GM19193 (cell line): ENCODE measurements around the gene SLCO3A1.

Experiments
- POLR2A ChIP-seq: IDR thresholded peaks from 4 replicates; pipeline ENCODE4 v1.6.1; 2011; ENCODE audit not compliant: insufficient read depth, insufficient read length; ENCODE audit errors: extremely low read depth

Gene SLCO3A1

DNA sequence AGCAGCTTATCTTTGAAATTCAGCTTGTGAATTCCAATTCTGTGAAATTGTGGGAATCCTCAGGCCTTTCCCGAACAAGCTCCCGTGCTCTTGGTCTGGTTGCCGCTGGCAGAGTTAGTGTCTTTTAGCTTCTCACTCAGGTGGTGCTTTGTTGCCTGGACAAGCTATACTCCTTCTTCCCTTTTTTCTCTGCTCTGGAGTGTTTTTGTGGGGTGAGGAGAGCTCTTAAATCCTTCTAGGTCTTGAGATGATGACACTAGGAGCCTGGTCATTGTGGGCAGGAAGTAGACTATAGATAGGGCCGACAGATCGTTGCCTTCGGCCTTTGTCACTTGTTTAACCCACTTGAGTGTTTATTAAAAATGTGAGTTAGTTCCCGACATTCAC, 93.8 kb downstream of the SLCO3A1 start:
- no peak for TF ChIP-seq POLR2A

DNA sequence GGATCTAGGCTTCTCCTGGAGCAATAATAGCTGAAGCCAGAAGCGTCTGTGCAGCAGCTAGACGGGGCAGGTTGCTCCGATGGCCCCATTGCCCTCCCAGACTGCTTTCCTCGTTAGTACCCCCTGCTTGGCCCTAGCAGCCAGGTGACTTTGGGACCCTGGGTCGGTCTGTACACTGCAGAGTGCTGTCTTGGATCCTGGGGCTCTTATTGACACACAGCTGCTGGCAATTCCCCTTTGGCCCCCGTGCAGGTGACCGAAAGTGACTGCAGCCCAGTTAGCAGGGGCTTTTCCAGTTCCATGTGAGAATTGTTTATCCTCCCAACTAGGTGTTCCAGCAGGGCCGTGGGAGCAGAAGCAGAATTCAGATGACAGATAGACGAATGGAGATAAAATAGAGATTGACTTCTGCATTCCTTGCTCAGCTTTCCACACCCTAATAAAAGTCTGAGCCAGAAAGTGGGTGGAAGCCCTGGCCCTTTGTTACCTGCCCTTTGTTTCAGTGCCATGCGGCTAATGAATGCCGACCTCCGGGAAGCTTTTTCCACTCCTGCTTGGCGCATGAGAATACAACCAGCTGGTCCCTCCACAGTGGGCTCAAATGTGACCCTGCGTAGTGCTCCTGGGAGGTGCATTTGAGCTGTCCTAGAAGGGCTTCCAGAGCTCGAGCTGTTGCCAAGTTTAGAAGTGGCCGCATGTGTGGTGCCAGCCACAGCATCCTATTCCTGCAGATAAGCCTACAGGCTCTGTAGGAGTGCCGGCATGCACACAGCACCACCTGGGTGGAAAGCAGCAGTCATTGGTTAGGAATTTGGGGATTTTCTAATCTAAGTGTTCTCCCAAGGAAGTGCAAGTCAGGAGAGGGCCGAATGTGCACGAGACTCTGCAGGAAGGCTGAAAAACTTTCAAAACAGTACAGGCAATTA, 94.4 kb downstream of the SLCO3A1 start:
- no peak for TF ChIP-seq POLR2A

DNA sequence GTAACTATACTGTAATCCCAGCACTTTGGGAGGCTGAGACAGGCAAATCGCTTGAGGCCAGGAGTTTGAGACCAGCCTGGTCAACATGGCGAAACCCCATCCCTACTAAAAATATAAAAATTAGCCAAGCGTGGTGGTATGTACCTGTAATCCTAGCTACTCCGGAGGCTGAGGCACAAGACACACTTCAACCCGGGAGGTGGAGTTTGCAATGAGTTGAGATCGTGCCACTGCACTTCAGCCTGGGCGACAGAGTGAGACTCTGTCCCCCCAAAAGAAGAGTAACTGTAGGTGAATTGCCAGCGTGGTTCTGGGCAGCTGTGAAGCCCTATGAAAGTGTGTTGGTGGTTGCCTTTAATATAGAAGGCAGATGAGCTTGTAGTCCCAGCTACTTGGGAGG, 95.9 kb downstream of the SLCO3A1 start:
- no peak for TF ChIP-seq POLR2A

DNA sequence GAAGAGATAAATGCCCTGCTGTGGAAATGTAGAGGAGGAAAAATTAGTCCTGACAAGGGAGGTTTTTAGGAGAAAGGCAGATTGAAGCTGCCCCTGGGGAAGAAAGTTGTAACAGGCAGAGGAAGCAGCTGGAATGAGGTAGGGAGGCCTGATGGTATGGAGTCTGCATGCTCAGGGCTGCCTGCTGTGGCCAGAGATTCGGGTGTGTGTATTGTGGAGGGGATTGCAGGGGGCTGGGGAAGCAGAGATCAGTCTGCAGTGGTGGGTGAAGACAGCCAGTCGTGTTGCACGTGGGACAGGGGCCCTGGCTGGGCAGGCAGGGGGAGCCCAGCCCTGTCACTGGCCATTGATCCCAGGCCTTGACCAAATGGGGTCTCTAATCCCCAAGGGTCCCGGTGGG, 96.5 kb downstream of the SLCO3A1 start:
- no peak for TF ChIP-seq POLR2A

DNA sequence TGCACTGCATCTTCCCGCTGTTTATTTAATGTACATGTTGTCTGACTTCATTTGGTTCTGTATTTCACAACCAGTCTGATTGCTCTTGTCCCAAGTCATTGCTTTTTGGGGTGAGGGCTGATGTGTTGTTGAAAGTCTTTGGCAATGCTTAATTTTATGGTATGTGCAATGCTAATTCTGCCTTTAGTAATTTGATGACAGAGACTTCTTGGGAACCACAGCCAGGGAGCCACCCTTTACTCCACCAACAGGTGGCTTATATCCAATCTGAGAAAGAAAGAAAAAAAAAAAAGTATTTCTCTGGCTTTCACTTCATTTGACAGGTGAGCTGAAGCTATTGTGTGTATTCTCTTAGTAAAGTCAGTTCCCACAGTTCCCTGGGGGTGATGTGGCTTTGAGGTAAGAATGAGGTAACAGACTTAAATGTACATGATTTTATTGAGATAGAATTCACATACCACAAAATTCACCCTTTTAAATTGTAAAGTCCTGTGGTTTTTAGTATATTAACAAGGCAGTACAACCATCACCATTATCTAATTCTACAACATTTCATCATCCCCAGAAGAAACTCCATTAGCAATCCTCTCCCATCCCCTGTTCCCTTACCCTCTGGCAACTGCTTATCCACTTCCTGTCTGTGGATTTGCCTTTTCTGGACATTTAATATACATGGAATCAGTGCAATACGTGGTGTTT, 97.3 kb downstream of the SLCO3A1 start:
- TF ChIP-seq POLR2A, result no peak

DNA sequence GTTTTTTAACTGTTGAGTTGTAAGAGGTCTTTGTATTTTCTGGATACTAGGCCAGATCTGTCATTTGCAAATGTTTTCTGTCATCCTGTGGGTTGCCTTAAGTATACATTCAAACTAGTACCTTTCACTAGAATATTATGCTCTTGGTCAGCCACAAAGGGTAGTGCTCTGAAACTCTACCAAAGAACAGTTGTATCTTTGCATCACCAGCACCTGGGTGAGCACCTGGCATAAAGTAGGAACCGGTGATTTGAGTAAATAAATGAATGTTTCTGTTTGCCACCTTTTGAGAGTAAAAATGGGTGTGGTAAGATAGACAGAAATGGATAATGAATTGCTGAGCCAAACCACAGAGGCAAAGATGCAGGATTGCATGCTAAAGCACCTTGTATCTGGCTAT, 98.7 kb downstream of the SLCO3A1 start:
- no peak for TF ChIP-seq POLR2A

DNA sequence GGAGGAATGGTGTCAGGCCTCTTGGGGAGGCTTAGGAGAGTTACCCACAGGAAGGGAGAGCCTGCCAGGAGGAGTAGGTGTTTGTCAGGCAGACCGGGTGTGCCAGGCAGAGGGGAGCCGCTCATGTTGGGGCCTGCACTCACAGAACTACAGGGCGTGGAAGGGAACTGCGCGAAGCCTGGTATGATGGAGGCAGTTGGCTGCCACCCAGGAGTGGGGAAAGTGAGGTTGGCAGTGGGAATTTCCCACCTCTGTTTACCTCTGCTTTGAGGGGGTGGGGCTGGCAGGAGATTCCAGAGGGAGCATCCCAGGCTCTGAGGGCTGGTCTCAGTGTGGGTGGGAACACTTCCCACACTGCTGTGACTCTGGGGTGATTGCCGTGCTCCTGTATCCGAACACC, 99.9 kb downstream of the SLCO3A1 start:
- no peak for TF ChIP-seq POLR2A

DNA sequence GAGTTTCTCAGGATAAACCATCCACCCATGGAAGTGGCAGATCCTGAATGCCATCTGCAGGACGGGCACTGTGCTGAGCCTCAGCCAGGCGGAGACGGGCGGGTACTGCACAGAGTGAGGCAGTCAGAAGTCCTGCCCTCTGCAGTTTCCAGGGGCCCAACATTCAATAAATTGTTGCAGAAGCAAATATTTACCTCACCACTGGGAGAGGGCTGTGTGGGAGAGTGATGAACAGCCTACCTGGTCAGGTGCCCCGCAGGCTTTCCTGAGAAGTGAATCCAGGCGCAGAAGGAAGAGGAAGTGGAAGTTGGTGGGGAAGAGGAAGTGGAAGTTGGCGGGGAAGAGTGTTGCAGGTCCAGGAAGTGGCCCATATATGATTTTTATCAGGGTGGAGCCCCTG, 100.8 kb downstream of the SLCO3A1 start:
- TF ChIP-seq POLR2A, result no peak

DNA sequence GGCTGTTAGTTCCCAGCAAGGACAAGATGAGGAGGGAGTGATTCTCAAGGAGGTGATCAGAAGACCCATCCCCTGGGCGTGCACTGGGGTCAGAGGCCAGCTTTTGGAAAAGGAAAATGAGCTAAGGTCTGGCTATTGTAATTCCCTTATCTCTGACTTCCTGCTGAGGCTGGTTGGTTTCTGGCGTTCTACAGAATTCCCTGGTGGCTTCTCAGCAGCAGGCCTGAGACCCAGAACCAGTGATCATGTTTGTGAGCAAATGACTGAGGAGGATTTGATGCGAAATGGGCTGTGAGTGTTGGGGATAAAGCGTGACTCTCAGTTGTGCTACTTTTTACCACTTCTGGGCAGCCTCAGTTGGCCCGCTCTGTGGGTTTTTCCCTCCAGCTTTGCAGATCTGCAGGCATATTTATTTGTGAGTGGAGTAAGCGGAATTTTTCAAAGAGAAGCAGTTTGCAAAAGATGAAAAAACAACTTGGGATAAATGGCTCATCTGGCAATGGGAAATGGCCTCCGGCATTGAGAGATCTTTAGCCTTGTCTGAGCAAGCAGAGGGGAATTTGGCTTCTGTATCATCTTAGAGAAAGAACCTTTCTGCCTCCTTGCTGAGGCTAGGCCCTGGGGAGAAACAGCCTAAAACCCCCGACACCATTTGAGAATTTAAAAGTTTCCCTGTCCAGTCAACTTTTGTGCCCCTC, 102.7 kb downstream of the SLCO3A1 start:
- TF ChIP-seq POLR2A, result no peak

DNA sequence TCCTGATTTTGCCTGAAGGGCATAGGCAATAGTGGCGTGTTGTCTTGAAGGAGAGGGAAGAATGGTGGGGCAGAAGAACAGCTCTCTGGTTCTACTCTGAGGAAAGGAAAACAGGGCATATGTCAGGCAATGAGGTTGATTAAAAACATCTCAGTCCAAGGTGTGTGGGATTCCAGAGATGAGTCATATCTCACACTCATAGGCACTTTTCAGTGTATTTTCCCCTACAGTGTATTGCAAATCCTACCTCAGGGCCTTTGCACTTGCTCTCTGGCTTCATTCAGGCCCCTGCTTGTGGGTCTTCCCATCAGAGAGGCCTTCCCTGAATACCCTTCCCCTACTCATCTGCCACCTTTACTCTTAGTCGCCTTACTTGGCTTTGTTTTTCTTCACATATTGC, 107.8 kb downstream of the SLCO3A1 start:
- no peak for TF ChIP-seq POLR2A

DNA sequence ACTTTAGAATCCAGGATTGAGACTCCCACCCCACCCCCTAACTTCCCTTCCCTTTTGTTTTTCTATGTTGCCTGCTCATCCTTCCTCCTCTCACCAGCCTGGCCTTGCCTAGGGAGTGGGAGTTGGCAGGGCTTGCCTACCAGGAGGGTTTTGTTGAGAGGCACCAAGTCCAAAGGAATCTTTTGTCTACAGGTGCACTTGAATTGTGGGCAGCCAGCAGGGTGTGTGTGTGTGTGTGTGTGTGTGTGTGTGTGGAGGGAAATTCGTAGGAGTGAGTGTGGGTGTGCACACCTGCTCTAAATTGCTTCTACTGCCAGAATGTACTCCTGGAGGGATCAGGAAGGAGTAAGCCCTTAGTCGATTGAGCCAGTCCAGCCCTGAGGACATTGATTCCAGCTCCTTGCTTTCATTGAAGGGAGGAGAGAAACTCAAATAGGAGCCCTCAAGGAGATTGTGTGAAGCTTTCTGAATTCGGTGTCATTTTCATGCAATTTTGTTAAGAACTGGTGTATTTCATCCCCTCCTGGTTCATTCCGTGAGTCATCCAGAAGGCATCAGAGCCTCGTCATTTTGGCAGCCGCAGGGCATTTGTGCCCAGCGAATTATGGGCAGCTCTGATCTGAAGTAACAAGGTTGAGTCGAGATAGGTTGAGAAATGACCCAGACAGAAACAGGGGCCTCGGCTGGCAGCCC, 112.1 kb downstream of the SLCO3A1 start:
- TF ChIP-seq POLR2A, result no peak

DNA sequence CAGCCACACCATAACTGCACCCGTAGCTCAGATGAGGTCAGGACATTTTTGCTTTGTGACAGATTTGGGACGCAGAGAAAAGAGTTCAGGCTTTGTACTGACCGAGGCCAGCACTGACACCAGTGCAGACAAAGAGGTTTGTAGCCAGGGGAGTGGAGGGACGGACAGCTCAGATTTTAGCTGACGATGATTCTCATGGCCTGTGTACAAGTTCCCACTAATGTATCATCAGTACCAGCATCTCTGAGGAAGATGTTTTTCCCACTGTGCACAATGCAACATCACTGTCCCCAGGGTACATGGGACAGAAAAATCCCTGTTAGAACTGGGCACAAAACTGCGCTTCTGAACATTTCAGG, 112.7 kb downstream of the SLCO3A1 start:
- no peak for TF ChIP-seq POLR2A

DNA sequence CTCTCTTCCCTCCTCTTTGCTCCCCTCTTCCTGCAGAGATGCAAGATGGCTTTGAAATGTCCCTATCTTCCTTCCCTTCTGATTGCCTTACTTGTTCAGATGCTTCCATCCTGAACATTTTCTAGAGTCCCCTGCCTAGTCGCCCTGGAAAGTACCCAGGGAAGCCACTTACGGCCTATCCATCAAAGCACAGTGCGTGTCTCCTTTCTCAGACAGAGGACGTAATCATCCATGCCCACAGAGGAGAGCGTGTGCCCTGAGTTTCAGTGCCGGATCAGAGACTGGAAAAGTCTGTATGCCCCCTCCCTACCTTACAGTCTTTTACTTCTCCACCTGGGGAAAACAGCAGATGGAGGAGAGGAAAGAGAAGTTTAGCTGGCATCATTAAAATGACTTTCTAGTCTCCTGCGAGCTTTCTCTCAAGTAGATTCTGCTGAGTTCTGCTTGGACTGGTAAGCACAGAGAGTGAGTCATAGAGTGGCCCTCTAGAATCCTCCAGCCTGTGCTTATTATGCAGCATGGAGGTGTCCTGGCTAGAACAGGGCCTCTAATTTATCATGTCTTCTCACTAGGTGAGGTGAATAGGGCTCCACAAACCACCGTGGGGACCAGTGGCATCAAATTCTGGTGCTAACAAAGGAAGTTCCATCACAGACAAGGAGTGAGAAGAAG, 114.6 kb downstream of the SLCO3A1 start:
- TF ChIP-seq POLR2A, result no peak

DNA sequence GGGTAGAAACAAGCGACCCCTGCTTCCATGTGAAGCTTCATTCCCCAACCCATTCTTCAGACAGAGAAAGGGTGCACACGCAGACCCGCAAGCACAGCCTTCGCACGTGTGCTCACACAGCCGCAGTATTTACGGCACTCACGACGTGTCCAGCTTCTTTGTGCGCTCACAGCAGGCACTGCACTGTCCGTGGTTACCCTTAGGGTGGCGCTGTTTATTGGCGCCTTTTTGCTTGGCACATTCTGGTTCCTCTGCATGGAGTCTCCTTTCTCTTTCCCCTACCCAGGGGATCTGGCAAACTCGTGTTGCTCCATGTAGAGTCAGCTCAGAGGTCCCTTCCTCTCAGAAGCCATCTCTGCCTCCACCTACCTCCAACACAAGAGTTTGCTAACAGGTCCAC, 115.1 kb downstream of the SLCO3A1 start:
- no peak for TF ChIP-seq POLR2A
